ENCODE measurements around the gene RNU7-1.

The RNU7-1 gene

DNA sequence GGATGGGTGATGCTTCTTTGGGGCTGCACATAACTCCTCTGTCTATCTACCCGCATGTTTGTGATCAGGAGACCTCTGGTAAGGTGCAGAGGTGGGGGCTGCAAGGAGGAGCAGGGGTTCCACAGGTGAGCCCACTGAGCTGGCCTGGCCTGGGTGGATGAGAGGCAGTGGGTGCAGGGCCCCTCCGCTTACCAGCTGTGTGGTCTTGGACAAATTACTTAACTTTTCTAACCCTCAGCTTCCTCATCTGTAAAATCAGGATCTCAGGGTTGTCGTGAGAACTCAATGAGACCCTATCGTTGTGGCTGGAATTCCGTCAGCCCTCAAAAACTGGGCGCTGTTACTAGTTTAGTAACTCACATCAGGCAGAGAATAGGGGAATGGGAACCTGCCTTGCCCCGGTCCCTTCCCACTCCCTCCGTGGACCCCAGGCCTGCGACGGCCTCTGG, 15.0 kb downstream of the RNU7-1 start:
- peak overlapping the region; percentile 74 to 95 (median 92) for H3K27ac ChIP-seq
- peak overlapping the region; percentile 37 to 64 (median 48) for H3K4me3 ChIP-seq
- H3K9ac ChIP-seq = peak overlapping the region; percentile 71 to 95 (median 92)
- peaks cover 96 to 99% (median 98%) of the 10 kb centered on the region in 10 experiments for H3K4me1 ChIP-seq
- TF ChIP-seq Cebpa-rat (IDR thresholded peaks at IDR 0.05) = no peak
- H4K20me1 ChIP-seq = peaks cover 0 to 75% (median 23%) of the 10 kb centered on the region in 11 experiments; a peak in 14 of 22 replicates
- H3K9me3 ChIP-seq (replicated peaks in 1 of 11) = no peaks in the 10 kb centered on the region
- no peaks in the 10 kb centered on the region for H3K27me3 ChIP-seq
- peaks cover 7 to 66% (median 43%) of the 10 kb centered on the region in 11 experiments; a peak in 19 of 22 replicates for H3K36me3 ChIP-seq
- H3K4me2 ChIP-seq = peak overlapping the region; percentile 94 to 100 (median 99)

DNA sequence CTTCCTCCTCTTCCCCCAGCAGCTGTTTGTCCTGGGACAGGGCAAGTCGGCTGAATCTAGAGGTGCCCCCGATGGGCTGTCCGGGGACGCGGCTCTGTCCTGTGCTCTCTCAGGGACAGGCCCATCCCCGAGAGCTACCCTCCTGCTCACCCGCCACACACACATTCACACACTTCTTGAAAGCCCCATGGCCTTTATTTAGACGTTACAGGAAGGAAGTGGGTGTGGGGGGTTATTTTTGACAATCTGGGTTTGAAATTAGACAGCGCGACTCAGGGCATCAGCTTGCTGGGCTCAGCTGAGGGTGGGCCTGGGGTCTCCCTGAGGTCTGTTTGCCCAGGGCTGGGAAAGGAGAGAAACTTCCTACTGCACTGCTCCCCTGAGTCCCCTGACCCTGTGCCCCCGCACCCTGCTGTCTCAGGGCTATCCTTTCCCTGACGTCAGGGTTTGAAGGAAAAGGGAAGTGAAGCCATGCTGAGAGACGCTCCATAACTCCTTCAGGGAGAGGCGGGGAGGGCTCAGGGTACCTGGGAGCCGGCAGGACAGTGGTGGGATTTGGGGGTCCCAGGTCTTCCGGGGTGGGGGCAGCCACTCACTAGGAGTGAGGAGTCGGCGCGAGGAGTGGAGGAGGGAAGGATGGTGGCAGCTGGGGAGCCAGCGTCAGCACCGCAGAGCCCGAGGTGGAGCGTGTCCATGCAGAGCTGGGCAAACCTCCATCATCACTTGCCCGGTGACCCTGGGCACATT, 15.6 kb downstream of the RNU7-1 start:
- Histone ChIP-seq H3K4me2 (peak overlapping the region; percentile 94 to 100 (median 99)), H3K4me1 (peaks cover 99 to 100% (median 100%) of the 10 kb centered on the region in 10 experiments)
- no peak for TF ChIP-seq Cebpa-rat (IDR thresholded peaks at IDR 0.05)

DNA sequence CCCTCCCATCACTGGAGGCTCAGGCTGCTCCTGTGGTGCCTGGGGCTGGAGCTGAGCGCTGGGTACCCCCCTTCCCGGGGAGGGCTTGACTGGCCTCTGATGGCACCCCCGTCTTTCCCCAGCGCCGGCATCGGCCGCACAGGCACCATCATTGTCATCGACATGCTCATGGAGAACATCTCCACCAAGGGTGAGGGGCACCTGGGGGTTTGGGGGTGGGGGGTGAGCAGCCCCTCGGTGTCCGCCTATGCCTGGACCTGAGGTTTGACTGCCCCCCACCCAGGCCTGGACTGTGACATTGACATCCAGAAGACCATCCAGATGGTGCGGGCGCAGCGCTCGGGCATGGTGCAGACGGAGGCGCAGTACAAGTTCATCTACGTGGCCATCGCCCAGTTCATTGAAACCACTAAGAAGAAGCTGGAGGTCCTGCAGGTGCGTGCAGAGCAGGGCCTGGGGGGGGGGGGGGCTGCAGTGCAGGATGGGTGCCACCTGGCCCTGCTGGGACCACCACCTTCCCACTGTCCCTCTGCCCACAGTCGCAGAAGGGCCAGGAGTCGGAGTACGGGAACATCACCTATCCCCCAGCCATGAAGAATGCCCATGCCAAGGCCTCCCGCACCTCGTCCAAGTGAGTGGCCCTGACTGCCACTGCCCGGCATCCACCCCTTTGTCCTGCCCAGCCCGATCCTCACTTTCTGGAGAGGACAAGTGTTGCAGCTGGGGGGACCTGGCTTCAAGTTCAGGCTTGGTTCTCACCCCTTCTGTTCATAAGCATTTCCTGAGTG, 16.4 kb downstream of the RNU7-1 start:
- peak overlapping the region; percentile 94 to 100 (median 99) for H3K4me2 ChIP-seq
- peaks cover 99 to 100% (median 100%) of the 10 kb centered on the region in 10 experiments for H3K4me1 ChIP-seq
- no peaks in the 10 kb centered on the region for H3K9me3 ChIP-seq (replicated peaks in 1 of 11)

More for the DNA sequence above, 15.6 kb downstream of the RNU7-1 start:
- H3K4me3 ChIP-seq = peak overlapping the region; percentile 37 to 64 (median 48)
- H3K27me3 ChIP-seq = no peaks in the 10 kb centered on the region
- H3K36me3 ChIP-seq = peaks cover 13 to 65% (median 47%) of the 10 kb centered on the region in 11 experiments; a peak in 19 of 22 replicates
- H3K9me3 ChIP-seq (replicated peaks in 1 of 11) = no peaks in the 10 kb centered on the region
- peaks cover 0 to 72% (median 23%) of the 10 kb centered on the region in 11 experiments; a peak in 14 of 22 replicates for H4K20me1 ChIP-seq
- peak overlapping the region; percentile 74 to 95 (median 92) for H3K27ac ChIP-seq
- H3K9ac ChIP-seq = peak overlapping the region; percentile 71 to 95 (median 92)

DNA sequence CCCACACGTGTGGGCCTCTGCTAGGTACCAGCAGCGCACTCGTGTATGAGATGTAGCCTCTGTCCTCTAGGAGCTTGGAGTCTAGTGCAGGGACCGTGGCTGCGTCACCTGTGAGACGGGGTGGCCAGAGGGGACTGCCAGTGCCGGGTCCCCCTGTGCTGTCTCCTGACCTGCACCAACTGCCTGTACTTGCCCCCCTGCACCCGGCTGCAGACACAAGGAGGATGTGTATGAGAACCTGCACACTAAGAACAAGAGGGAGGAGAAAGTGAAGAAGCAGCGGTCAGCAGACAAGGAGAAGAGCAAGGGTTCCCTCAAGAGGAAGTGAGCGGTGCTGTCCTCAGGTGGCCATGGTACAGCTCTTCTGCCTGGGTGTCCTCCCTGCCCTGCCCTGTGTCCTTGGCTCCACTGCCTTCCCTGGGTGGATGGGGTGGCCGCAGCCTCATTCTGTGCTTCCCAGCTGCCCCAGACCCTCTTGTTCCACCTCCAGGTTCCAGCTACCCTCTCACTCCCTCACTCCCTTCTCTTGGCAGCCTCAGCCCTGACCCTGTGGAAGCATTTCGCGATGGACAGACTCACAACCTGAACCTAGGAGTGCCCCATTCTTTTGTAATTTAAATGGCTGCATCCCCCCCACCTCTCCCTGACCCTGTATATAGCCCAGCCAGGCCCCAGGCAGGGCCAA, 17.1 kb downstream of the RNU7-1 start:
- Histone ChIP-seq H3K4me1 (peaks cover 96 to 100% (median 99%) of the 10 kb centered on the region in 10 experiments), H3K4me2 (peak overlapping the region; percentile 94 to 100 (median 99))

More for the DNA sequence above, 16.4 kb downstream of the RNU7-1 start:
- peaks cover 21 to 62% (median 52%) of the 10 kb centered on the region in 11 experiments; a peak in 20 of 22 replicates for H3K36me3 ChIP-seq
- peak overlapping the region; percentile 71 to 95 (median 92); a peak in 21 of 22 replicates for H3K9ac ChIP-seq
- H4K20me1 ChIP-seq = peaks cover 0 to 64% (median 23%) of the 10 kb centered on the region in 11 experiments; a peak in 13 of 22 replicates
- peak overlapping the region; percentile 37 to 64 (median 48) for H3K4me3 ChIP-seq
- no peaks in the 10 kb centered on the region for H3K27me3 ChIP-seq
- peak overlapping the region; percentile 74 to 95 (median 92); a peak in 21 of 22 replicates for H3K27ac ChIP-seq
- no peak for TF ChIP-seq Cebpa-rat (IDR thresholded peaks at IDR 0.05)

DNA sequence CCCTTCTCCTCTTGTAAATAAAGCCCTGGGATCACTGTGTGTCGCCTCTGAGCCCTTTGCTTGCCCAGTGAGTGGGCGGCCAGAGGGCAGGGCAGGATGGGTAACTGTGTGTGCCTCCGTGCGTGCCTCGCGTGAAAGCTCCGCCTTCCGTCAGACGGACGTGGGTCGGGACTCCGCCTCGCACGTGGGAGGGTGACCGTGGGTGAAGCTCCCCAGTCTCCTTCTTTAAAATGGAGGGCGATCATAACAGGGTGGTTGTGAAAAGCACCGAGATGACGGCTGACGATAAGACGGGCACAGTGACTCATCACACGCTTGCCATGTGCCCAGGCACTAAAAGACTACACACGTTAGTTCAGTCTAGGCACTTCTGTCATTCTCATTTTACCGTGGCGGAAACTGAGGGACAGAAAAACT, 17.7 kb downstream of the RNU7-1 start:
- Histone ChIP-seq H3K4me3 (peak overlapping the region in 7 of 10 experiments; percentile 1 to 48 (median 26); a peak in 10 of 20 replicates), H3K9ac (peak overlapping the region; percentile 69 to 95 (median 80); a peak in 21 of 22 replicates), H3K9me3 (replicated peaks in 1 of 11) (no peaks in the 10 kb centered on the region), H3K27me3 (no peaks in the 10 kb centered on the region), H3K4me2 (peak overlapping the region; percentile 94 to 100 (median 99)), H4K20me1 (peaks cover 0 to 51% (median 16%) of the 10 kb centered on the region in 11 experiments; a peak in 14 of 22 replicates), H3K4me1 (peaks cover 91 to 100% (median 95%) of the 10 kb centered on the region in 10 experiments), H3K27ac (peak overlapping the region; percentile 43 to 95 (median 92)), H3K36me3 (peaks cover 31 to 61% (median 51%) of the 10 kb centered on the region in 11 experiments)
- TF ChIP-seq Cebpa-rat (IDR thresholded peaks at IDR 0.05) = no peak

More for the DNA sequence above, 17.1 kb downstream of the RNU7-1 start:
- no peak for TF ChIP-seq Cebpa-rat (IDR thresholded peaks at IDR 0.05)
- Histone ChIP-seq H4K20me1 (peaks cover 0 to 57% (median 21%) of the 10 kb centered on the region in 11 experiments; a peak in 14 of 22 replicates), H3K9ac (peak overlapping the region; percentile 71 to 95 (median 86); a peak in 21 of 22 replicates), H3K27ac (peak overlapping the region; percentile 43 to 95 (median 92)), H3K36me3 (peaks cover 27 to 61% (median 51%) of the 10 kb centered on the region in 11 experiments), H3K9me3 (replicated peaks in 1 of 11) (no peaks in the 10 kb centered on the region), H3K4me3 (peak overlapping the region in 8 of 10 experiments; percentile 6 to 48 (median 28); a peak in 10 of 20 replicates), H3K27me3 (no peaks in the 10 kb centered on the region)

DNA sequence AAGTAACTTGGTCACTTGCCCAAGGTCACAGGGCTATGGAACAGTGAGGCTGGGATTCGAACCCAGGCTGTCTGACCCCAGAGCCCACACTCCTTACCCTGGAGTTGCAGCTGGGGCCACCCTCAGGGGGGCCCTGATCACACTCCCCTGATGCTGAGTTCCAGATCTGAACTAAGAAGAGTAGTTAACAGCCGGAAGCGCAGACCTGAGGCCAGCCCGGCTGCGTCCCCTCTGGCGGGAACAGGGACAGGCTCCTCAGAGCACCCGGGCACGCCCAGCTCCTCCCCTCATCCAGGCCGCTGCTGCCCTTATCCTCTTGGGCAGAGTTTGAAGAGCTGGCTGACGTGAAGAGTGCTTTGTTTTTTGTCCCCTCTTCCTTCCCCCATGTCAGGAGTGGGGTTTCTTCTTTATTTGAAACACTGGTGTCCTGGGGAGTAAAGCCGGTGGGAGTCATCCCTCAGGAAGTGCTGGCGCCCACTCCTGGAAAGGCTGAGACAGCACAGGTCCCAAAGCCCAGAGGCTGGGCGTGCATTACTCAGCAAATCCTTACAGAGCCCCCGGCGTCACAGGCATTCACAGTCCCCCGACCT, 18.2 kb downstream of the RNU7-1 start:
- TF ChIP-seq Cebpa-rat (IDR thresholded peaks at IDR 0.05) = no peak
- H3K27ac ChIP-seq = peak overlapping the region; percentile 43 to 95 (median 92)
- H3K9me3 ChIP-seq (replicated peaks in 1 of 11) = no peaks in the 10 kb centered on the region
- peak overlapping the region in 7 of 10 experiments; percentile 1 to 35 (median 26); a peak in 10 of 20 replicates for H3K4me3 ChIP-seq
- H3K4me1 ChIP-seq = peaks cover 86 to 98% (median 90%) of the 10 kb centered on the region in 10 experiments
- peak overlapping the region; percentile 94 to 100 (median 99) for H3K4me2 ChIP-seq
- peaks cover 0 to 46% (median 11%) of the 10 kb centered on the region in 11 experiments; a peak in 14 of 22 replicates for H4K20me1 ChIP-seq
- no peaks in the 10 kb centered on the region for H3K27me3 ChIP-seq
- H3K9ac ChIP-seq = peak overlapping the region; percentile 69 to 95 (median 80); a peak in 21 of 22 replicates
- peaks cover 36 to 61% (median 51%) of the 10 kb centered on the region in 11 experiments for H3K36me3 ChIP-seq

DNA sequence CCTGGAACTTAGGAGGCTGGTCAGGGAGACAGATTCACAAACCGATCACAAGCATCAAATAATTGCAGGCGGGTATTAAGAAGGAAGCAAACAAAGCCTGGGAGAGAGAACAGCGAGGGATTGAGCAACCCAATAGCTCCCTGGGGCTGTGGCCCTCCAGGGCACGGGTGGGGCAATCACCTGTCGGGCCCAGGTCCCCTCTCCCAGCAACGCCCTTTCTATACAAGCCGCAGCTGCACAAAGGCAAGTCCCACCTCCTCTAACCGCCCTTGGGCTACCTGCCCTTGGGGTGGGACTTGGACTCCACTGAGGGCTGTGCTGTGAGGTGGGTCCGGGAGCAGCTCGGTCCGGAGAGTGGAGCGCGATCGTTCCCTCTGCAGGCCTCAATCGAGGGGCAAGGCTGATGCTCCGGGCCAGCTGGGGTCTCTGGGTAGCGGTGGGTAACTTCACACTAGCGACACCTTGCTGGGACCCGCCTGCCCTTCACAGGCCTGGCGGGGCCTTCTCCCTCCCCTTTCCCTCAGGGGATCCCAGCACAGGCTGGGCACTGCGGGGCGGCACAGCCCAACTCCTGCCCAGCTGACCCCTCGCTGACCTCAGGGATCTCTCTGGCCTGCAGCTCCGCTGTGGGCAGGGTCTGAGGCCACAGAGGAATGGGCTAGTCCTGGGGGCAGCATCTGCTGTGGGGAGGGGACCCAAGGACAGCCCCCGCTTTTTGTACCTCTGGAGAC, 18.8 kb downstream of the RNU7-1 start:
- H3K4me2 ChIP-seq = peak overlapping the region; percentile 94 to 100 (median 99)
- peak overlapping the region in 7 of 10 experiments; percentile 1 to 35 (median 24); a peak in 10 of 20 replicates for H3K4me3 ChIP-seq
- peak in 6 of 11 experiments; percentile 17 to 82 (median 48); a peak in 5 of 22 replicates for TF ChIP-seq Cebpa-rat (IDR thresholded peaks at IDR 0.05)
- peaks cover 0 to 44% (median 15%) of the 10 kb centered on the region in 11 experiments; a peak in 17 of 22 replicates for H4K20me1 ChIP-seq
- peaks cover 37 to 61% (median 55%) of the 10 kb centered on the region in 11 experiments for H3K36me3 ChIP-seq
- no peaks in the 10 kb centered on the region for H3K27me3 ChIP-seq
- no peaks in the 10 kb centered on the region for H3K9me3 ChIP-seq (replicated peaks in 1 of 11)
- peak overlapping the region; percentile 69 to 95 (median 80); a peak in 21 of 22 replicates for H3K9ac ChIP-seq
- H3K27ac ChIP-seq = peak overlapping the region; percentile 62 to 95 (median 92)
- peaks cover 80 to 95% (median 85%) of the 10 kb centered on the region in 10 experiments for H3K4me1 ChIP-seq

Measured in BLaER1 treated with 17β-estradiol and CSF1 and Interleukin-3, amounts not matched to agents 10 nM and 100 nM (cell line).